Endothelial cell of umbilical vein (primary cell): Measurements from ENCODE around the gene ZNF420.

Source experiments
- CTCF ChIP-seq, 2 donors: IDR thresholded peaks; 1 replicate in 1 of 2; 2 replicates in 1 of 2; pipeline ENCODE4 v1.5.1; 2011; ENCODE audit warnings: low read length in 2 of 2, mild to moderate bottlenecking in 2 of 2, moderate library complexity in 2 of 2, control low read depth in 1 of 2, inconsistent platforms in 1 of 2, low read depth in 1 of 2; ENCODE audit not compliant: insufficient read depth in 1 of 2; ENCODE audit errors: extremely low read depth in 1 of 2
- JUN ChIP-seq: IDR thresholded peaks from 2 replicates; pipeline ENCODE4 v1.6.1; 2011; ENCODE audit warnings: borderline replicate concordance, low read depth; ENCODE audit not compliant: insufficient read length, insufficient read depth
- MAX ChIP-seq: IDR thresholded peaks from 2 replicates; pipeline ENCODE4 v1.6.1; 2011; ENCODE audit not compliant: insufficient read depth, insufficient read length
- MYC ChIP-seq: IDR thresholded peaks from one replicate; pipeline ENCODE4 v1.6.1; 2011; ENCODE audit warnings: mild to moderate bottlenecking, low read depth, low read length
- POLR2AphosphoS5 ChIP-seq: IDR thresholded peaks from 2 replicates; pipeline ENCODE4 v1.6.1; 2012; ENCODE audit warnings: low read depth, mild to moderate bottlenecking, control low read depth, low read length, moderate library complexity; ENCODE audit not compliant: insufficient read depth

- no peak for TF ChIP-seq MAX
- TF ChIP-seq POLR2AphosphoS5 = no peak
- TF ChIP-seq CTCF (IDR thresholded peaks at IDR 0.05; ENCODE audit: extremely low read depth in 1 of 2, insufficient read depth in 1 of 2, low read depth in 1 of 2, low read length in 2 of 2) = peak in 1 of 2 donors; percentile 24
- TF ChIP-seq MYC = no peak
- TF ChIP-seq JUN = no peak
These were observed 94.4 kb downstream of the ZNF420 start, which contains the start of gene ZNF585A for GRCh38 chr19:37172368-37173366.
